Lung (tissue), 12 donors: ENCODE data around the gene MARS1. TPM values are rescaled to one million over a fixed set of nuclear protein-coding genes. Genes with fewer than 3 reads are reported as not detected.

Source experiments
- ATAC-seq: fragments of 200-7000 bp; cut with Tn5 transposase; one replicate; pipeline ENCODE4 v1.9.1; 2020; ENCODE audit warnings: moderate number of reproducible peaks; ENCODE audit not compliant: insufficient read depth, low FRiP score
- DNase-seq, 3 donors: peaks; one replicate each; pipeline ENCODE4 v3.0.0-alpha.2; 2013 to 2017
- H3K27ac ChIP-seq, 2 donors: one replicate each; pipeline ENCODE4 v1.5.1; 2013; ENCODE audit warnings: mild to moderate bottlenecking in 2 of 2, moderate library complexity in 2 of 2, control low read depth in 1 of 2, inconsistent platforms in 1 of 2, low read depth in 1 of 2, low read length in 1 of 2
- H3K27me3 ChIP-seq, 3 donors: one replicate each; pipeline ENCODE4 v1.5.1; 2013; ENCODE audit warnings: low read length in 2 of 3; ENCODE audit not compliant: control insufficient read depth in 3 of 3, insufficient read depth in 3 of 3
- H3K36me3 ChIP-seq, 4 donors: one replicate each; pipeline ENCODE4 v1.5.1; 2013; ENCODE audit warnings: low read length in 4 of 4, mild to moderate bottlenecking in 1 of 4, moderate library complexity in 1 of 4; ENCODE audit not compliant: control insufficient read depth in 4 of 4, insufficient read depth in 4 of 4
- H3K4me1 ChIP-seq, 5 donors: one replicate each; pipeline ENCODE4 v1.5.1; 2013; ENCODE audit warnings: low read length in 5 of 5, mild to moderate bottlenecking in 2 of 5, moderate library complexity in 1 of 5; ENCODE audit not compliant: control insufficient read depth in 5 of 5, insufficient read depth in 5 of 5
- H3K4me3 ChIP-seq: one replicate; pipeline ENCODE4 v1.5.1; 2013; ENCODE audit warnings: mild to moderate bottlenecking, control low read depth, moderate library complexity
- H3K9ac ChIP-seq, 2 donors: one replicate each; pipeline ENCODE4 v1.5.1; 2013; ENCODE audit warnings: low read length in 2 of 2, control low read depth in 1 of 2; ENCODE audit not compliant: insufficient read depth in 1 of 2
- H3K9me3 ChIP-seq, 4 donors: one replicate each; pipeline ENCODE4 v1.5.1; 2013; ENCODE audit warnings: low read length in 3 of 4, mild to moderate bottlenecking in 1 of 4, moderate library complexity in 1 of 4; ENCODE audit not compliant: control insufficient read depth in 4 of 4, insufficient read depth in 3 of 4
- WGBS, 2 donors: extraction: QIAGEN DNeasy Blood & Tissue Kit; methylation state at CpG; one replicate each; pipeline ENCODE4 v1.1.7; 2013; 5-methylcytosine and 5-hydroxymethylcytosine counted together
- polyA plus RNA-seq, 2 donors: library from polyadenylated mRNA; stranded (reverse); fragments of 200-250 nt; gene quantifications; one replicate each; pipeline ENCODE4 v1.2.1, GENCODE V29; 2013
- total RNA-seq, 2 donors: library from RNA; depleted of rRNA in 1 of 2; stranded (reverse); fragments of >200 nt in 1 of 2; gene quantifications; one replicate each; pipeline ENCODE4 v1.2.1, GENCODE V29; 2014 to 2021
- TF ChIP-seq, protein P1 (sequence below): IDR thresholded peaks from 2 replicates; pipeline ENCODE4 v1.5.1; 2012; ENCODE audit warnings: mild to moderate bottlenecking; ENCODE audit errors: control extremely low read depth, extremely low read depth
- donor health status: control.
- donor health status: control.
- donor health status: Bipolar disorder and iron deficiency.
- donor health status: healthy.
- donor health status: DM: yes; HTN: yes; CAD: no.

The MARS1 gene
- total and polyA plus RNA-seq, 4 donors: 55.9 to 213 (median 125) TPM

- H3K36me3 ChIP-seq: peaks cover 6 to 24% (median 14%) of the 10 kb centered on the region in 4 donors
These were observed 53.1 kb downstream of the MARS1 start for GRCh38 chr12:57541001-57541400.

GRCh38 chr12:57541717-57542116 lies 53.8 kb downstream of the MARS1 start:
- Histone ChIP-seq H3K27ac (no peak overlapping the region), H3K36me3 (peaks cover 6 to 24% (median 14%) of the 10 kb centered on the region in 4 donors), H3K9me3 (no peaks in the 10 kb centered on the region), H3K4me3 (no peak overlapping the region), H3K4me1 (peaks cover 0 to 14% (median 8%) of the 10 kb centered on the region in 5 donors), H3K9ac (no peak overlapping the region), H3K27me3 (no peaks in the 10 kb centered on the region)
- peak in 1 of 3 donors; percentile 4 for DNase-seq
- WGBS, 2 donors: 86 to 88% methylated on average over 2 of the region's 2 CpGs
- ATAC-seq: no peak
- TF ChIP-seq, protein P1, sequence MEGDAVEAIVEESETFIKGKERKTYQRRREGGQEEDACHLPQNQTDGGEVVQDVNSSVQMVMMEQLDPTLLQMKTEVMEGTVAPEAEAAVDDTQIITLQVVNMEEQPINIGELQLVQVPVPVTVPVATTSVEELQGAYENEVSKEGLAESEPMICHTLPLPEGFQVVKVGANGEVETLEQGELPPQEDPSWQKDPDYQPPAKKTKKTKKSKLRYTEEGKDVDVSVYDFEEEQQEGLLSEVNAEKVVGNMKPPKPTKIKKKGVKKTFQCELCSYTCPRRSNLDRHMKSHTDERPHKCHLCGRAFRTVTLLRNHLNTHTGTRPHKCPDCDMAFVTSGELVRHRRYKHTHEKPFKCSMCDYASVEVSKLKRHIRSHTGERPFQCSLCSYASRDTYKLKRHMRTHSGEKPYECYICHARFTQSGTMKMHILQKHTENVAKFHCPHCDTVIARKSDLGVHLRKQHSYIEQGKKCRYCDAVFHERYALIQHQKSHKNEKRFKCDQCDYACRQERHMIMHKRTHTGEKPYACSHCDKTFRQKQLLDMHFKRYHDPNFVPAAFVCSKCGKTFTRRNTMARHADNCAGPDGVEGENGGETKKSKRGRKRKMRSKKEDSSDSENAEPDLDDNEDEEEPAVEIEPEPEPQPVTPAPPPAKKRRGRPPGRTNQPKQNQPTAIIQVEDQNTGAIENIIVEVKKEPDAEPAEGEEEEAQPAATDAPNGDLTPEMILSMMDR: no peak

More at GRCh38 chr12:57541001-57541400, 53.1 kb downstream of the MARS1 start:
- TF ChIP-seq, protein P1: no peak
- 58 to 86% methylated on average over 2 of the region's 2 CpGs for WGBS, 2 donors
- Histone ChIP-seq H3K27me3 (no peaks in the 10 kb centered on the region), H3K4me3 (no peak overlapping the region), H3K4me1 (peaks cover 0 to 9% (median 8%) of the 10 kb centered on the region in 5 donors), H3K27ac (no peak overlapping the region), H3K9ac (no peak overlapping the region), H3K9me3 (no peaks in the 10 kb centered on the region)
- no peak for ATAC-seq
- no peak for DNase-seq

DNA sequence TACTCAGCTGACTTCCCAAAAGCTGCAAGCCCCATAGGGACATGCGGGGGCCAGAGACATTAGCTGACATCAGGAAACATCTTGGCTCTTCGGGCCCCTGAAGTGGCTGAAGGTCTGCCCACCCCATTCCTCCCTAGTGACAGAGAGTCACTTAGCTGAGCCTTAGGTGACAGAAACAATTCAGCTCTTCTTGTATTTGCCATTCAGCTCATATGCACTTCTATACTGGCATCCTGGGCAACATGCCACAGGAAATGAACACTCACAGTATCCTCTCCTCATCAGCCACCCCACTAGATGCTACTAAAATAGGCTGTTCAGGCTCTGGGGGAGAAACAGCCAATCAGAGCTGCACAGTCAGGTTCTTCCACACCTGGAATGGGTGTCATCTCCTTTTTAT lies 55.7 kb downstream of the MARS1 start:
- Histone ChIP-seq H3K27me3 (peaks cover 0 to 12% (median 5%) of the 10 kb centered on the region in 3 donors), H3K4me3 (no peak overlapping the region), H3K27ac (no peak overlapping the region), H3K9ac (no peak overlapping the region), H3K9me3 (no peaks in the 10 kb centered on the region), H3K36me3 (peaks cover 6 to 16% (median 11%) of the 10 kb centered on the region in 4 donors), H3K4me1 (peaks cover 0 to 14% (median 8%) of the 10 kb centered on the region in 5 donors)
- no peak for ATAC-seq
- TF ChIP-seq, protein P1: no peak
- no peak for DNase-seq
- WGBS, 2 donors: 40 to 70% methylated on average over 2 of the region's 2 CpGs
